Neural crest cell (in vitro differentiated cells): ENCODE results near the gene NATD1. TPM values are rescaled to one million over a fixed set of nuclear protein-coding genes. Genes with fewer than 3 reads are reported as not detected.
"Not testable (repeated sequence)": the region's sequence is repeated elsewhere in the genome, so short reads cannot be mapped to it uniquely, and the experiment has no call there.

ENCODE experiments used
- DNase-seq: peaks from one replicate; pipeline ENCODE4 v3.0.0; 2021; ENCODE audit warnings: low read depth, mixed read lengths, low spot score
- H3K27ac Mint-ChIP-seq: one replicate; pipeline ENCODE4 v1.8.0; 2021; ENCODE audit warnings: mild to moderate bottlenecking, mixed read lengths; ENCODE audit not compliant: unreplicated experiment
- H3K27me3 Mint-ChIP-seq: 2 replicates; pipeline ENCODE4 v1.8.0; 2021; ENCODE audit warnings: low read depth, mild to moderate bottlenecking, mixed read lengths
- H3K36me3 Mint-ChIP-seq: 2 replicates; pipeline ENCODE4 v1.8.0; 2021; ENCODE audit warnings: low read depth, mild to moderate bottlenecking, mixed read lengths
- H3K4me1 Mint-ChIP-seq: 2 replicates; pipeline ENCODE4 v1.8.0; 2021; ENCODE audit warnings: mixed read lengths
- H3K4me3 Mint-ChIP-seq: one replicate; pipeline ENCODE4 v1.8.0; 2021; ENCODE audit warnings: mild to moderate bottlenecking, mixed read lengths
- H3K9me3 Mint-ChIP-seq: 2 replicates; pipeline ENCODE4 v1.8.0; 2021; ENCODE audit warnings: mixed read lengths
- CTCF ChIP-seq: fragments of 200-600 bp; sonication (generic); conservative IDR thresholded peaks from 2 replicates; pipeline ENCODE4 v1.5.0; 2021; ENCODE audit warnings: antibody characterized with exemption, mild to moderate bottlenecking
- total RNA-seq: library from RNA; stranded (reverse); gene quantifications from 2 replicates; pipeline ENCODE4 v1.2.1, GENCODE V29; 2021

NATD1 gene
- total RNA-seq, 1 donor from 2014 or later = 6.7 TPM

DNA sequence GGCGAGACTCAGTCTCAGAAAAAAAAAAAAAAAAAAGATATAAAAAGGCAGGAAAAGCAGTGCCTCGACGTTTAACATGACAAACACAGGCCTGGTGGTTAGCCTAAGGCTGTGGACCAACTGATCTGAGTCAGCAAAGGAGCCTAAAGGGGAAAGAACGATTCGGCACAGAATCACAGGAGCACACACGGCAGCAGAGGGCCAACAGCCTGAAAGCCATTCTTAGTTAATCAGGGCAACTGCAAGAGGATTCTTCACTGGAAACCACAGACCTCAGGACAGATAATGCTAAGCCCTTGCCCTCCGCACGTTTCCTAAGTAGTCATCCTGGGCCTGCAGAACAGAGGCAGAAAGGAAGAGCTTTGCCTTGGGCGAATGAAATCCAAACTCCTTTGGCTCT lies 53.9 kb downstream of the NATD1 start:
- no peak overlapping the region for H3K4me3 Mint-ChIP-seq

DNA sequence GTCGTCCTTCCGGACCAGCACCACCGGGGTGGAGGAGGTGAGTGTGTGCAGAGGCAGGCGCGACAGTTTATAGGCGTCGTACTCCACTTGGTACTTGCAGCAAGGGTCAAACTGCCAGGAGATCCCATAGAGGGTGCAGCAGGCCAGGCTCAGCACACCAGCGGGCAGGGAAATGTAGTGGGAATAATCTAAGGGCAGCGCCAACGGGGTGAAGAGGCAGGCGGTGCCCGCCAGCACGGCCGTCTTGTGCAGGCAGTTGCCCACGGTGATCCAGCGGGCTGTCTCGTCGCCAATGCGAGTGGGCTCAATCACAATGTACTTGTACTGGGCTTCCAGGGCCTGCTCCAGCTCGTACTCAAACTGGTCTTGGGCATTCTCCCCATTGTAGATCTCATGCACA lies 54.8 kb downstream of the NATD1 start:
- Mint-ChIP-seq H3K27ac (peak overlapping the region; percentile 47), H3K9me3 (no peaks in the 10 kb centered on the region), H3K4me3 (no peak overlapping the region), H3K36me3 (peaks cover 18% of the 10 kb centered on the region), H3K4me1 (peaks cover 48% of the 10 kb centered on the region), H3K27me3 (no peaks in the 10 kb centered on the region)
- no peak for DNase-seq
- TF ChIP-seq CTCF = no peak

More for the DNA sequence above, 53.9 kb downstream of the NATD1 start:
- no peak overlapping the region for H3K27ac Mint-ChIP-seq
- TF ChIP-seq CTCF = no peak
- peaks cover 46% of the 10 kb centered on the region for H3K4me1 Mint-ChIP-seq
- no peak for DNase-seq
- no peaks in the 10 kb centered on the region for H3K27me3 Mint-ChIP-seq
- no peaks in the 10 kb centered on the region for H3K9me3 Mint-ChIP-seq
- H3K36me3 Mint-ChIP-seq = peaks cover 16% of the 10 kb centered on the region

- Mint-ChIP-seq H3K27me3 (no peaks in the 10 kb centered on the region), H3K4me3 (no peak overlapping the region), H3K4me1 (peaks cover 45% of the 10 kb centered on the region), H3K27ac (no peak overlapping the region), H3K9me3 (no peaks in the 10 kb centered on the region), H3K36me3 (peaks cover 24% of the 10 kb centered on the region)
- DNase-seq = no peak
- no peak for TF ChIP-seq CTCF
These were observed 57.1 kb downstream of the NATD1 start for GRCh38 chr17:21196126-21196525.

- no peaks in the 10 kb centered on the region for H3K27me3 Mint-ChIP-seq
- H3K4me3 Mint-ChIP-seq = no peak overlapping the region
- TF ChIP-seq CTCF = no peak
- H3K36me3 Mint-ChIP-seq = peaks cover 29% of the 10 kb centered on the region
- H3K4me1 Mint-ChIP-seq = peaks cover 30% of the 10 kb centered on the region
- H3K27ac Mint-ChIP-seq = no peak overlapping the region
- no peak for DNase-seq
- H3K9me3 Mint-ChIP-seq = no peaks in the 10 kb centered on the region
These were observed 58.5 kb downstream of the NATD1 start for GRCh38 chr17:21194703-21195102.

GRCh38 chr17:21194226-21194625 lies 59.0 kb downstream of the NATD1 start:
- Mint-ChIP-seq H3K4me1 (peaks cover 27% of the 10 kb centered on the region), H3K9me3 (no peaks in the 10 kb centered on the region), H3K27me3 (no peaks in the 10 kb centered on the region), H3K4me3 (no peak overlapping the region), H3K27ac (no peak overlapping the region), H3K36me3 (peaks cover 29% of the 10 kb centered on the region)
- TF ChIP-seq CTCF = no peak
- no peak for DNase-seq

- peaks cover 25% of the 10 kb centered on the region for H3K36me3 Mint-ChIP-seq
- no peaks in the 10 kb centered on the region for H3K9me3 Mint-ChIP-seq
- H3K27me3 Mint-ChIP-seq = no peaks in the 10 kb centered on the region
- TF ChIP-seq CTCF = no peak
- no peak for DNase-seq
- H3K4me3 Mint-ChIP-seq = no peak overlapping the region
- no peak overlapping the region for H3K27ac Mint-ChIP-seq
- H3K4me1 Mint-ChIP-seq = peaks cover 19% of the 10 kb centered on the region
These were observed 60.2 kb downstream of the NATD1 start for GRCh38 chr17:21193031-21193430.

DNA sequence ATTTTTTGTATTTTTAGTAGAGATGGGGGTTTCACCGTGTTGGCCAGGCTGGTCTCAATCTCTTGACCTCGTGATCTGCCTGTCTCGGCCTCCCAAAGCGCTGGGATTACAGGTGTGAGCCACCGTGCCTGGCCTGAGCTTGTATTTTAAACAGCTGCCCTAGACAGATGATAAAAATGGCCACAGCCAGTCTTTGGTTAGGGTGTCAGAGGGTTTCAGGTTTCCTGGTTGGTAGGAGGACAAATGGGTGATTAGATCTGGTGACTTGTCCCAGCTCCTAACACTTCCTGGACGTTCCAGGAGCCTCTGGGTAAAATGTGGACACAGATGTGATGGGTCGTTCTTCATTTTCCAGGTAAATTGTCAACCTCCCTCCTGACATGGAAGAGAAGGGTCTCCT lies 60.8 kb downstream of the NATD1 start:
- not testable (repeated sequence) for H3K27ac Mint-ChIP-seq, H3K27me3 Mint-ChIP-seq, DNase-seq, H3K4me3 Mint-ChIP-seq, H3K9me3 Mint-ChIP-seq
- peaks cover 24% of the 10 kb centered on the region for H3K36me3 Mint-ChIP-seq
- H3K4me1 Mint-ChIP-seq = peaks cover 18% of the 10 kb centered on the region
